ENCODE measurements around the gene ABCA12.

Gene ABCA12

GRCh38 chr2:215038421-215038820 is 100.0 kb downstream of the ABCA12 start:
- DNase-seq (ENCODE audit: low read depth in 2 of 2), result no peak

GRCh38 chr2:215036314-215036713 is 102.1 kb downstream of the ABCA12 start:
- no peak for DNase-seq (ENCODE audit: low read depth in 2 of 2)

GRCh38 chr2:215034154-215034553 is 104.3 kb downstream of the ABCA12 start:
- no peak for DNase-seq (ENCODE audit: low read depth in 2 of 2)

- no peak for DNase-seq (ENCODE audit: low read depth in 2 of 2)
Measured at GRCh38 chr2:215032153-215032552, 106.3 kb downstream of the ABCA12 start.

GRCh38 chr2:215031321-215031720 is 107.1 kb downstream of the ABCA12 start:
- no peak for DNase-seq (ENCODE audit: low read depth in 2 of 2)

GRCh38 chr2:215029936-215030335 is 108.5 kb downstream of the ABCA12 start:
- DNase-seq (ENCODE audit: low read depth in 2 of 2), result no peak

GRCh38 chr2:215028231-215028630 is 110.2 kb downstream of the ABCA12 start:
- peak; percentile 33 to 35 for DNase-seq (ENCODE audit: low read depth in 2 of 2)

- DNase-seq (ENCODE audit: low read depth in 2 of 2), result no peak
Measured at GRCh38 chr2:215027779-215028178, 110.6 kb downstream of the ABCA12 start.

GRCh38 chr2:215022910-215023309 is 115.5 kb downstream of the ABCA12 start:
- DNase-seq (ENCODE audit: low read depth in 2 of 2), result no peak

- DNase-seq (ENCODE audit: low read depth in 2 of 2), result peak; percentile 25 to 31
Measured at GRCh38 chr2:215022418-215022817, 116.0 kb downstream of the ABCA12 start.

GRCh38 chr2:215020283-215020682 is 118.1 kb downstream of the ABCA12 start:
- DNase-seq (ENCODE audit: low read depth in 2 of 2), result no peak

- no peak for DNase-seq (ENCODE audit: low read depth in 2 of 2)
Measured at GRCh38 chr2:215019521-215020145, 118.8 kb downstream of the ABCA12 start.

GRCh38 chr2:215019085-215019484 is 119.3 kb downstream of the ABCA12 start:
- DNase-seq (ENCODE audit: low read depth in 2 of 2), result no peak

GRCh38 chr2:215015421-215015820 is 123.0 kb downstream of the ABCA12 start:
- no peak for DNase-seq (ENCODE audit: low read depth in 2 of 2)

GRCh38 chr2:215010390-215010789 is 128.0 kb downstream of the ABCA12 start:
- DNase-seq (ENCODE audit: low read depth in 2 of 2), result no peak

GRCh38 chr2:215003001-215003400 is 135.4 kb downstream of the ABCA12 start:
- DNase-seq (ENCODE audit: low read depth in 2 of 2), result no peak

GRCh38 chr2:215002500-215002899 is 135.9 kb downstream of the ABCA12 start:
- DNase-seq (ENCODE audit: low read depth in 2 of 2), result peak in 1 of 2 experiments; percentile 20

GRCh38 chr2:215000721-215001120 is 137.7 kb downstream of the ABCA12 start:
- no peak for DNase-seq (ENCODE audit: low read depth in 2 of 2)

GRCh38 chr2:214995926-214996670 is 142.3 kb downstream of the ABCA12 start:
- no peak for DNase-seq (ENCODE audit: low read depth in 2 of 2)

GRCh38 chr2:214995409-214995808 is 143.0 kb downstream of the ABCA12 start:
- DNase-seq (ENCODE audit: low read depth in 2 of 2), result no peak

GRCh38 chr2:214992911-214993310 is 145.5 kb downstream of the ABCA12 start:
- DNase-seq (ENCODE audit: low read depth in 2 of 2), result no peak

GRCh38 chr2:214989187-214989586 is 149.2 kb downstream of the ABCA12 start:
- no peak for DNase-seq (ENCODE audit: low read depth in 2 of 2)

- DNase-seq (ENCODE audit: low read depth in 2 of 2), result peak; percentile 84
Measured at GRCh38 chr2:214987261-214987660, 151.2 kb downstream of the ABCA12 start.

Data from fibroblast of skin of left quadriceps (primary cell).